HG03521 (cell line): ENCODE results near the gene ATP6V0E2.
"Not testable (repeated sequence)": the region's sequence is repeated elsewhere in the genome, so short reads cannot be mapped to it uniquely, and the experiment has no call there.

Experiments used
- ATAC-seq: cut with Tn5 transposase; IDR thresholded peaks from one replicate; pipeline ENCODE4 v1.9.1; 2021; ENCODE audit warnings: mild to moderate bottlenecking, moderate library complexity; ENCODE audit not compliant: unreplicated experiment

ATP6V0E2 gene

DNA sequence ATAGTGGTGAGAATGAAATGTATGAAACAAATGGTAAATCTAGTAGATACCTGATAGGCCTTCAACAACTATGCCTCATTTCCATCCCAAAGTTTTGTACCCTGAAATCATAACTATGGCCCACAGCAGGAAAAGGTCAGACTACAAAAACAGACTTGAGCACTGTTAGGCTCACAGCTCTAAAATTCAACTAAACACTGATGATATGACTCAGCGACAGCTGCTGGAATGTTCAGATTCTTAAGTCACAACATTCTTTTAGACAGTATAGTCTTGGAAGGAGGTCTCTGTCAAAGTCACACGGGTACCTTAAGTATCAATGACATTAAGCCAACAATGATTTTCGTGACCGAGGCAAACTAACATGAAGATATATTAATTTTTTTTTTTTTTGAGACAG is 38.4 kb downstream of the ATP6V0E2 start:
- ATAC-seq, result not testable (repeated sequence)

GRCh38 chr7:149926414-149926813 is 52.6 kb downstream of the ATP6V0E2 start:
- not testable (repeated sequence) for ATAC-seq
